H9 (cell line): ENCODE measurements around the gene BCLAF3. TPM values are rescaled to one million over a fixed set of nuclear protein-coding genes. Genes with fewer than 3 reads are reported as not detected.

Experiments used
- DNase-seq: peaks from one replicate; pipeline ENCODE4 v3.0.0-alpha.2; 2017
- H2AFZ ChIP-seq: one replicate; pipeline ENCODE4 v1.6.1; 2013; ENCODE audit warnings: mild to moderate bottlenecking, low read length, control low read depth, moderate library complexity
- H2AK5ac ChIP-seq: 2 replicates; pipeline ENCODE4 v1.6.1; 2013; ENCODE audit warnings: low read length, control low read depth, mixed read lengths; ENCODE audit not compliant: insufficient read length
- H2BK120ac ChIP-seq: one replicate; pipeline ENCODE4 v1.6.1; 2013; ENCODE audit warnings: low read depth, mild to moderate bottlenecking, low read length, control low read depth, inconsistent platforms; ENCODE audit not compliant: poor library complexity, severe bottlenecking
- H2BK12ac ChIP-seq: 2 replicates; pipeline ENCODE4 v1.6.1; 2013; ENCODE audit warnings: low read length, control low read depth, mixed read lengths, low read depth; ENCODE audit not compliant: insufficient read length
- H2BK15ac ChIP-seq: 2 replicates; pipeline ENCODE4 v1.6.1; 2013; ENCODE audit warnings: low read depth, low read length, control low read depth
- H2BK20ac ChIP-seq: one replicate; pipeline ENCODE4 v1.6.1; 2013; ENCODE audit warnings: low read depth, mild to moderate bottlenecking, low read length, control low read depth, inconsistent platforms; ENCODE audit not compliant: poor library complexity, severe bottlenecking
- H2BK5ac ChIP-seq: 2 replicates; pipeline ENCODE4 v1.6.1; 2013; ENCODE audit warnings: low read length, control low read depth, mixed read lengths; ENCODE audit not compliant: insufficient read length
- H3K14ac ChIP-seq: 2 replicates; pipeline ENCODE4 v1.6.1; 2013; ENCODE audit warnings: low read length, control low read depth; ENCODE audit not compliant: insufficient read depth
- H3K18ac ChIP-seq: 2 replicates; pipeline ENCODE4 v1.6.1; 2013; ENCODE audit warnings: low read depth, mild to moderate bottlenecking, mixed read lengths, low read length, control low read depth; ENCODE audit not compliant: insufficient read length
- H3K23ac ChIP-seq: 2 replicates; pipeline ENCODE4 v1.6.1; 2013; ENCODE audit warnings: low read length, control low read depth, mixed read lengths, low read depth; ENCODE audit not compliant: insufficient read length
- H3K23me2 ChIP-seq: 2 replicates; pipeline ENCODE4 v1.6.1; 2013; ENCODE audit warnings: low read depth, mild to moderate bottlenecking, mixed read lengths, low read length, control low read depth; ENCODE audit not compliant: insufficient read length, poor library complexity, severe bottlenecking
- H3K27ac ChIP-seq: 2 replicates; pipeline ENCODE4 v1.5.1; 2013; ENCODE audit warnings: low read length, control low read depth, mixed read lengths, low read depth; ENCODE audit not compliant: insufficient read length
- H3K27me3 ChIP-seq: 2 replicates; pipeline ENCODE4 v1.6.1; 2013; ENCODE audit warnings: low read length, control low read depth, inconsistent platforms; ENCODE audit not compliant: insufficient read depth
- H3K4ac ChIP-seq: 2 replicates; pipeline ENCODE4 v1.6.1; 2013; ENCODE audit warnings: low read depth, mild to moderate bottlenecking, control low read depth, inconsistent platforms, low read length, moderate library complexity
- H3K4me1 ChIP-seq: 2 replicates; pipeline ENCODE4 v1.6.1; 2013; ENCODE audit warnings: low read length, control low read depth, inconsistent platforms; ENCODE audit not compliant: insufficient read depth
- H3K4me2 ChIP-seq: 2 replicates; pipeline ENCODE4 v1.6.1; 2013; ENCODE audit warnings: low read length, control low read depth, mixed read lengths; ENCODE audit not compliant: insufficient read length, insufficient read depth
- H3K56ac ChIP-seq: 2 replicates; pipeline ENCODE4 v1.6.1; 2013; ENCODE audit warnings: low read depth, mild to moderate bottlenecking, mixed read lengths, low read length, control low read depth; ENCODE audit not compliant: insufficient read length
- H3K79me1 ChIP-seq: 2 replicates; pipeline ENCODE4 v1.6.1; 2013; ENCODE audit warnings: low read depth, mild to moderate bottlenecking, moderate library complexity, low read length, control low read depth, inconsistent platforms; ENCODE audit not compliant: insufficient read depth, poor library complexity, severe bottlenecking
- H3K79me2 ChIP-seq: 2 replicates; pipeline ENCODE4 v1.6.1; 2013; ENCODE audit warnings: low read length, control low read depth, inconsistent platforms; ENCODE audit not compliant: insufficient read depth
- H3K9ac ChIP-seq: 2 replicates; pipeline ENCODE4 v1.6.1; 2013; ENCODE audit warnings: low read length, control low read depth, mixed read lengths; ENCODE audit not compliant: insufficient read length; ENCODE audit errors: extremely low read depth
- H3K9me3 ChIP-seq: one replicate; pipeline ENCODE4 v1.6.1; 2013; ENCODE audit warnings: low read depth, low read length, inconsistent platforms; ENCODE audit not compliant: control insufficient read depth
- H3T11ph ChIP-seq: one replicate; pipeline ENCODE4 v1.6.1; 2013; ENCODE audit warnings: mild to moderate bottlenecking, low read length, control low read depth, inconsistent platforms
- H4K20me1 ChIP-seq: one replicate; pipeline ENCODE4 v1.6.1; 2013; ENCODE audit not compliant: control insufficient read depth, insufficient read length, insufficient read depth
- H4K5ac ChIP-seq: 2 replicates; pipeline ENCODE4 v1.6.1; 2013; ENCODE audit warnings: low read depth, mild to moderate bottlenecking, mixed read lengths, low read length, control low read depth; ENCODE audit not compliant: insufficient read length
- H4K8ac ChIP-seq: replicated peaks from 2 replicates; pipeline ENCODE4 v1.6.1; 2013; ENCODE audit warnings: low read length, control low read depth, mixed read lengths, low read depth; ENCODE audit not compliant: insufficient read length
- H4K91ac ChIP-seq: 2 replicates; pipeline ENCODE4 v1.6.1; 2013; ENCODE audit warnings: low read depth, mild to moderate bottlenecking, moderate library complexity, mixed read lengths, low read length, control low read depth; ENCODE audit not compliant: insufficient read length
- H3K27ac Mint-ChIP-seq, 3 experiments: 2 replicates in 2 of 3; 3 replicates in 1 of 3; pipeline ENCODE4 v1.8.0; 2020 to 2021; ENCODE audit warnings: mixed read lengths in 3 of 3, mild to moderate bottlenecking in 1 of 3, moderate library complexity in 1 of 3
- H3K27me3 Mint-ChIP-seq: 2 replicates; pipeline ENCODE4 v1.8.0; 2021; ENCODE audit warnings: low read depth, mild to moderate bottlenecking, moderate library complexity, mixed read lengths
- H3K36me3 Mint-ChIP-seq, 3 experiments: 2 replicates in 2 of 3; 3 replicates in 1 of 3; pipeline ENCODE4 v1.8.0; 2020 to 2021; ENCODE audit warnings: low read depth in 3 of 3, mixed read lengths in 3 of 3; ENCODE audit not compliant: insufficient read depth in 1 of 3
- H3K4me1 Mint-ChIP-seq, 2 experiments: 2 replicates each; pipeline ENCODE4 v1.8.0; 2020; ENCODE audit warnings: mixed read lengths in 2 of 2
- H3K4me3 Mint-ChIP-seq, 2 experiments: 2 replicates in 1 of 2; 3 replicates in 1 of 2; pipeline ENCODE4 v1.8.0; 2020 to 2021; ENCODE audit warnings: mild to moderate bottlenecking in 2 of 2, mixed read lengths in 2 of 2, moderate library complexity in 1 of 2
- H3K9me3 Mint-ChIP-seq, 2 experiments: 2 replicates in 1 of 2; 3 replicates in 1 of 2; pipeline ENCODE4 v1.8.0; 2020; ENCODE audit warnings: mild to moderate bottlenecking in 2 of 2, mixed read lengths in 2 of 2, moderate library complexity in 1 of 2
- WGBS: extraction: QIAGEN DNeasy Blood & Tissue Kit; methylation state at CpG from one replicate; pipeline ENCODE4 v1.1.7; 2013; ENCODE audit warnings: missing lambda C conversion rate, low lambda C conversion rate, mixed read lengths; ENCODE audit not compliant: insufficient read length; ENCODE audit errors: extremely low coverage; 5-methylcytosine and 5-hydroxymethylcytosine counted together
- total RNA-seq: library from RNA; stranded (reverse); gene quantifications from 2 replicates; pipeline ENCODE4 v1.2.1, GENCODE V29; 2021
- TF ChIP-seq, protein P1 (sequence below): fragments of 200-600 bp; sonication (generic); conservative IDR thresholded peaks from 3 replicates; pipeline ENCODE4 v1.8.0; 2021; ENCODE audit warnings: antibody characterized with exemption, mild to moderate bottlenecking

Gene BCLAF3
- total RNA-seq, 1 experiment from 2014 or later, result 7.9 TPM

DNA sequence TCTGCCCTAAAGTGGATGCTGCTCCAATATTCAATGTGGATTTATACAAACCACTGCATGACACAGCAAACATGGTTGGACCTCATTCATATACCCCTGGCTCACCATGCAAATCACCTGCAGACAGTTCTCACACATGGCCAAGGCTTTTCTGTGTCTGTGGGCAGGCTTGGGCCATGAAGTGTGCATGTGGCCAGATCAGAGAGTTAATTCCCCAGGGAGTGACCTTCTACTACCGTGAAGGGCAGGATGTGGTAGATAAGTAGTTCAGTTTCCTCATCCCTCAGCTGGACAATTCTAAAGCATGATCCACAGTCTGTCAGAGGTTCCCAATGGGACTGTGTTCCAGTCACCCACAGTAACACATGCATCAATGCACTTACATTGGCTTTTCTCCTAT is 24.6 kb upstream of the BCLAF3 start:
- H2BK12ac ChIP-seq, result no peak overlapping the region
- no peak overlapping the region for H3K4me3 Mint-ChIP-seq
- no peak overlapping the region for H3K27ac Mint-ChIP-seq
- H3K27ac ChIP-seq, result no peak overlapping the region
- H3K23ac ChIP-seq, result no peak overlapping the region
- no peaks in the 10 kb centered on the region for H3K4me1 ChIP-seq
- H3K9ac ChIP-seq, result no peak overlapping the region
- DNase-seq, result no peak
- H3K9me3 ChIP-seq, result peaks cover 52% of the 10 kb centered on the region
- no peak overlapping the region for H4K91ac ChIP-seq
- no peak overlapping the region for H3K4me2 ChIP-seq
- H3K27me3 ChIP-seq, result no peaks in the 10 kb centered on the region
- no peak overlapping the region for H2BK120ac ChIP-seq
- no peak overlapping the region for H3K18ac ChIP-seq
- peaks cover 74 to 81% of the 10 kb centered on the region in 2 experiments for H3K9me3 Mint-ChIP-seq
- peaks cover 7% of the 10 kb centered on the region; the same call in 1 of the 2 replicates for H3K27me3 Mint-ChIP-seq
- H2AFZ ChIP-seq, result no peak overlapping the region
- H3T11ph ChIP-seq, result no peak overlapping the region
- no peaks in the 10 kb centered on the region for H3K23me2 ChIP-seq
- WGBS, result no CpG with 5 or more reads among the region's 1 CpG
- no peak overlapping the region for H3K4ac ChIP-seq
- TF ChIP-seq, protein P1, sequence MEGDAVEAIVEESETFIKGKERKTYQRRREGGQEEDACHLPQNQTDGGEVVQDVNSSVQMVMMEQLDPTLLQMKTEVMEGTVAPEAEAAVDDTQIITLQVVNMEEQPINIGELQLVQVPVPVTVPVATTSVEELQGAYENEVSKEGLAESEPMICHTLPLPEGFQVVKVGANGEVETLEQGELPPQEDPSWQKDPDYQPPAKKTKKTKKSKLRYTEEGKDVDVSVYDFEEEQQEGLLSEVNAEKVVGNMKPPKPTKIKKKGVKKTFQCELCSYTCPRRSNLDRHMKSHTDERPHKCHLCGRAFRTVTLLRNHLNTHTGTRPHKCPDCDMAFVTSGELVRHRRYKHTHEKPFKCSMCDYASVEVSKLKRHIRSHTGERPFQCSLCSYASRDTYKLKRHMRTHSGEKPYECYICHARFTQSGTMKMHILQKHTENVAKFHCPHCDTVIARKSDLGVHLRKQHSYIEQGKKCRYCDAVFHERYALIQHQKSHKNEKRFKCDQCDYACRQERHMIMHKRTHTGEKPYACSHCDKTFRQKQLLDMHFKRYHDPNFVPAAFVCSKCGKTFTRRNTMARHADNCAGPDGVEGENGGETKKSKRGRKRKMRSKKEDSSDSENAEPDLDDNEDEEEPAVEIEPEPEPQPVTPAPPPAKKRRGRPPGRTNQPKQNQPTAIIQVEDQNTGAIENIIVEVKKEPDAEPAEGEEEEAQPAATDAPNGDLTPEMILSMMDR, result no peak
- H3K79me2 ChIP-seq, result no peaks in the 10 kb centered on the region
- H4K8ac ChIP-seq, result no peak overlapping the region
- no peak overlapping the region for H2BK20ac ChIP-seq
- no peak overlapping the region for H2AK5ac ChIP-seq
- H4K5ac ChIP-seq, result no peak overlapping the region
- H3K4me1 Mint-ChIP-seq, result no peaks in the 10 kb centered on the region
- H2BK15ac ChIP-seq, result no peak overlapping the region
- no peak overlapping the region for H3K14ac ChIP-seq
- no peak overlapping the region for H2BK5ac ChIP-seq
- no peaks in the 10 kb centered on the region for H4K20me1 ChIP-seq
- H3K36me3 Mint-ChIP-seq, result peaks cover 0 to 12% (median 1%) of the 10 kb centered on the region in 3 experiments; a peak in 4 of 7 replicates
- no peaks in the 10 kb centered on the region for H3K79me1 ChIP-seq
- no peak overlapping the region for H3K56ac ChIP-seq
